ENCODE measurements around the gene IMPDH1.

Gene IMPDH1

DNA sequence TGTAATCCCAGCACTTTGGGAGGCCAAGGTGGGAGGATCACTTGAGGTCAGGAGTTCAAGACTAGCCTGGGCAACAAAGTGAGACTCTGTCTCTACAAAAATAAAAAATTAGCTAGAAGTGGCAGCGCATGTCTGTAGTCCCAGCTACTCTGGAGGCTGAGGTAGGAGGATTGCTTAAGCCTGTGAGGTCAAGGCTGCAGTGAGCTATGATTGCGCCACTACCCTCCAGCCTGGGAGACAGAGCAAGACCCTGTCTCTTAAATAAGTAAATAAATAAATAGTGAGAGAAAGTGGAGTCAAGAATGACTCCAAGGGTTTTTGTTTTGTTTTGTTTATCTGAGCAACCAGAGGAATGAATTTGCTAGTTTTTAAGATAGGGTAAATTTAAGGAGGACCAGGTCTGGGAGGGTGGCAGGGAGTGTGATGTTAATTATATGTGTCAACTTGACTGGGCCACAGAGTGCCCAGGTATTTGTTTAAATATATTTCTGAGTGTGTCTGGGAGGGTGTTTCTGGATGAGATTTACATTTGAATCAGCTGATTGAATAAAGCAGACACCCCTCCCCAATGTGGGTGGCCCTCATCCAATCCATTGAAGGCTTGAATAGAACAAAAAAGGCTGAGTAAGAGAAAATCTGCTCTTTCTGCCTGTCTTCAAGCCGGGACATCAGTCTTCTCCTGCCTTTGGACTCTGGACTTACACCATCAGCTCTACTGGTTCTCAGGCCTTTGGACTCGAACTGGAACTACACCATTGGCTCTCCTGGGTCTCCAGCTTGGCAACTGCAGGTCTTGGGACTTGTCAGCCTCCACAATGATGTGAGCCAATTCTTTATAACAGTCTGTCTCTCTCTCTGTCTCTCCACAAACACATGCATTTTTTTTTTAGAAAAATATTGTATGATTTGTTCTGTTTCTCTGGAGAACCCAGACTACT is 23.5 kb downstream of the IMPDH1 start:
- DNase-seq = no peak

DNA sequence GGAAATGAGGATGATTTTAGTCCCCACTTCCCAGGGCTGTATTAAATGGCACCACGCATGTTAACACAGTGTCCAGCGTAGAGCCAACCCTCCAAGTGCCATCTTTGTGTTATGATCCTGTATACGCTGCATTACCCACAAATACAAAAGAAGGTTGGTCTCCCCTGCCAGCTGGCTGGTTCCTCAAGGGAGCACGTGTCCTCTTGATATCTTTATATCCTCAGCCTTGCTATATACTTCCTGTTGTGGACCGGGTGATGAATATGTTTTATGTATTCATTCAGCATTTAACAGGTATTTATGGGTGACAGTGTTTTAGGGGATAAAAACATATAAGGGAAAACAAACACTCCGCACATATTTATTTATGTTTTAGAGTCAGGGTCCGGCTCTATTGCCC is 25.1 kb downstream of the IMPDH1 start:
- no peak for DNase-seq

DNA sequence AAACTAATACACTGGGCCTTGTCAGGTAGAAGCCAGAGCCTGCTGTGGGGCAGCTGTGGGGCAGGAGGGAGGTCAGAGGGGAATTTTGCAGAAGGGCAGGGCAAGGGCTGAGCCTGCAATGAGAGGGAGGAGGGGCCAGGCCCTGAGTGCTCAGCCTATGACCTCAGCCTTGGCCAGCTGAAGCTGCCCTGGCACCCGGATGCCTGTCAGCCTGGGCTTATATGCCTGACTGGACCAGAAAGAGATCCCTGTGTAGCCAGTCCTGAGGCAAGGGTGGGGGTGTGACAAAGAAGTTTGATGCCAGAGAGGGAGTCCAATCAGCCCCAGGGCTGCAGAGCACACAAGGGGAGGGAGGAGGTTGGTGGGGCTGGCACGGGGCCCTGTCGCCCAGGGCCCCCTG is 26.0 kb downstream of the IMPDH1 start:
- no peak for DNase-seq

DNA sequence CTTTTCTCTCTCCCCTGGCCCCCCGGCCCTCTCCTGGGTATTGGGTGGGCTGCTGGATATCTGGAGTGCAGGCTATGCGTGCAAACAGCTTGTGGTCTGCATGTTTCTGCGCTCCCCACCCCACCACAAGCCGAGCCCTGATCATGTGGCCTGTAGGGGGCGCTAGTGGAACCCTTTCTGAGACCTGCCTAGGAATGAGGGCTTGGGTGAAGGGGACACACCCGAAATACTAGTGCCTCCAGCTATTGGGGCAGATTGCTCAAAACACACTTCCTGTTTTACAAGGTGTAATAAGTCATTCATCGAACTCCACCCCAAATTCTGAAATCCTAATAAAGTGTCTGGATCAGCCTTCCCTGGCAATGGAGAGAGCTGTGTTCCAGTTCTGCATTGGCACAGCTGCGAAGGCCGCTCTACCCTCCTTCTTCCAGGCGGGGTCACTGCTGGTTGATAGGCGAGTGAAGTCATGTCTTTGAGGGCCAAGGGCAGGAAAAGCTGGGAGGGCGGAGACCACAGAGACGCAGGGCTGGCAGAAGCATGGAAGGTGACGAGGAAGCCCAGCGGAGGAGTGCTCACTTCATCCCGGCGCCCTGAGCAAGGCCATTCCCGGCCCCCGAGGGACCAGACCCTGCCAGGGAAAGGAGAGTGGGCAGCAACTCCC is 28.5 kb downstream of the IMPDH1 start:
- DNase-seq = peak; percentile 57

DNA sequence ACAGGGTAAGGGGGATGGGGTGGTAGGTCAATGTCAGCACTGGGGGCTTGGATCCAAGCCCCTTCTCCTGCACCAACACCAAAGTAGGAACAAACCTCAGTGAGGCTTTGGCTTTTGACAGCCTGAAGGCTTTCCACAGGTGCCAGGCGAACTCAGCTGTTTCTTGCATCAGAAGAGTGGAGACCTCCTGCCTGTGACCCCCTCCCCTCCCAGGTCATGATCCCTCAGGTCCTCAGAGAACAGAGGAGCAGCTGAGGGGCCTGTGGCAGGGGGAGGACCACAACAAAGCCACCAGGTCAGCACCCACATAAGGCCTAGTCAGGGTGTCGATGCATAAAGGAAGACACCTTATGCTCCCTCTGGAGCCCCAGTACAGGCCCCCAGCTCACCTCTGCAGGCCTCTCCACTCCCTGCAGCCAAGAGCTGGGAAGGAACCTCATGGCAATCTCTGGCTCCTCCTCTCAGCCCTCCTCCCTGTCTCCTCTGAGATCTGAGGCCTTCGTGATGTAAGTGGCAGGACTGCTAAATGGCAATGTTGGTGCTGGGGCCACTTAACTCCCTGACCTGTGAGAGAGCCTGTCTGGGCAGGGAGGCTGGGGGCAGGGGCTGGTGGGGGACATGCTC is 29.2 kb downstream of the IMPDH1 start:
- DNase-seq = no peak

DNA sequence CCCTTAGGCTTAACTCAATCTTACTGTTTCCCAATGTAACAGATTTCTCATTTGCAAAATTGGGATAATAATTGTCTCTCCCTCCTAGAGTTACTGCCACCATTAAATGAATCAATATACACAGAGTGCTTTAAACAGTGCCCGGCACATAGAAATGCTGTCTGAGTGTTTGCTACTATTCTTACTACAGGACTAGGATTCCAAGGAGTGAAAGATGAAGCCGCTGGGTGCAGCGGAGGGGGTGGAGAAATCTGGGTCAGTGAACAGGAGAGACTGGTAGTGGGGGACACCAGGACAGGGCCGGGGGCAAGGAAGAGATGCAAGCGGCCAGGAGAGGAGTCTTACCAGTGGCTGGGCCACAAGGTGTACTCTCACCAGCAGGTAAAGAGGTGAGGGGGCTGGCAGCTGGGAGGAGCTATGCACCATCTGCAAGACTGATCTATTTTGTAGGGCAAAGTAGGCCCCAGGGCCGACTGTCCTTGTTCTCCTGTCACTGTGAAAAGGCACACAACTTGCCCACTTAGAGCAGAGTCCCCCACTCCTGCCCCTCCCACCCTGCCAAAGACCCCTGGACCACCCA is 29.8 kb downstream of the IMPDH1 start:
- no peak for DNase-seq

DNA sequence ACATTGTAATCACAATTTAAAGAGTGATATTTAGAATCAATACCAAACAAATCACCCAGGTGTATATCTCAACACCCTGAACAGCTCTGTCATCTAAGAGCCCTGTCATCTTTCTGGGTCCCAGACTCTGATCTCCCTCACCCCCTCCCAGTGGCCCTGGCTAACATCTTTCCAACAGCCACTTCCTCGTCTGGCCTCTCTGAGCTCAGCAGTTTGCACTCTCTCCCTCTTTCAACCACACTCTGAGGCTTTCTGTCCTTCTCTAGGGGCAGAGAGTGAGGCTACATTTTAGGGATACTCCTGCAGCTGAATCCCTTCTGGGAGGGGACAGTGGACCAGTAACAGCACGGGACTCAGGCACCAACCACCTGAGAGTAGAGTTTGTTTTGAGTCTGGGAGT is 31.1 kb downstream of the IMPDH1 start:
- no peak for DNase-seq

DNA sequence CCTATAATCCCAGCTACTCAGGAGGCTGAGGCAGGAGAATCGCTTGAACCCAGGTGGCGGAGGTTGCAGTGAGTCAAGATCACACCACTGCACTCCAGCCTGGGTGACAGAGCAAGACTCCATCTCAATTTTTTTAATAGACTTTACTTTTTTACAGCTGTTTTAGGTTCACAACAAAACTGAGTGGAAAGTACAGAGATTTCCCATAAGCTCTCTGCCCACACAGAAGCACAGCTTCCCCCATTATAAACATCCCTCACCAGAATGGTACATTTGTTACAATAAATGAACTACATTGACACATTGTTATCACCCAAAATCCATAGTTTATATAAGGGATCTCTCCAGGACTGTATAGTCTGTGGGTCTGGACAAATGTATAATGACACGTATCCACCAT is 33.7 kb downstream of the IMPDH1 start:
- DNase-seq = no peak

DNA sequence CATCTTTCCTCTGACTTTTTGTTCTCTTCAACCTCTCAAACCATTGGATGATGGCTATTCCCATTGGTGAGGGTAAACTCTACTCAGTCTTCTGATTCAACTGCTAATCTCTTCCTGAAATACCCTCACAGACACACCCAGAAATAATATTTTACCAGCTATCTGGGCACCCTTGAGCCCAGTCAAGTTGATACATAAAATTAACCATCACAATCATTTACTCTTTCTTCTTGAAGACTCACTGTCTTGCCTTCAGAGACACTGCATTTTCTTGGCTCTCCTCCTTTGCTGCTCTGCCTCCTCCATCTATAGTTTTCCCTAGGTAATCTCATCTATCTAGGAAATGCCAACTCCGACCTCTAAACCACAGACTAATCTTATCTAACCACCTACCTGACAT is 35.7 kb downstream of the IMPDH1 start:
- DNase-seq = no peak

DNA sequence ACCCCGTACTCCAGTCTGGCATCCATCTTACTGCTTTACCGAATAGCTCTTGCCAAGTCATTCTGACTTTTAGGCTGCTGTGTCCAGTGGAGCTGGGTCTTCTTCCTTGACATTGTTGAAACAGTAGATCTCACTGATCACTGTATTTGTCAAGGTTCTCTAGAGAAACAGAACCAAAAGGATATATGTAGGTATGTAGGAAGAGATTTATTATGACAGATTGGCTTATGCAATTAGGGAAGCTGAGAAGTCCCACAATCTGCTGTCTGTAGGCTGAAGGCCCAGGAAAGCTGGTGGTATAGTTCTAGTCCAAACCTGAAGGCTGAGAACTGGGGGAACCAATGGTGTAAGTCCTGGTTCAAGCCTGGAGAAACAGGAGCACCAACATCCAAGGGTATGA is 36.2 kb downstream of the IMPDH1 start:
- no peak for DNase-seq

DNA sequence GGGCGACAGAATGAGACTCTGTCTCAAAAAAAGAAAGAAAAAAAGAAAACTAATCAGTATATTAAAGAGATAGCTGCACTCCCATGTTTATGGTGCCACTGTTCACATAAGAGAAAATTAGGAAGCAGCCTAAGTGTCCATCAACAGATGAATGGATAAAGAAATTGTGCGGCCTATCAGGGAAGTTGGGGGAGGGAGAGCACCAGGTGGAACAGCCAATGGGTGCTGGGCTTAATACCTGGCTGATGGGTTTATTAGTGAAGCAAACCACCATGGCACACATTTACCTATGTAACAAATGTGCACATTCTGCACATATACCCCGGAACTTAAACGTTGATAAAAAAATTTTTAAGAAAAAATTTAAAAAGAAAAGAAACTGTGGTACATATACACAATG is 39.3 kb downstream of the IMPDH1 start:
- no peak for DNase-seq

DNA sequence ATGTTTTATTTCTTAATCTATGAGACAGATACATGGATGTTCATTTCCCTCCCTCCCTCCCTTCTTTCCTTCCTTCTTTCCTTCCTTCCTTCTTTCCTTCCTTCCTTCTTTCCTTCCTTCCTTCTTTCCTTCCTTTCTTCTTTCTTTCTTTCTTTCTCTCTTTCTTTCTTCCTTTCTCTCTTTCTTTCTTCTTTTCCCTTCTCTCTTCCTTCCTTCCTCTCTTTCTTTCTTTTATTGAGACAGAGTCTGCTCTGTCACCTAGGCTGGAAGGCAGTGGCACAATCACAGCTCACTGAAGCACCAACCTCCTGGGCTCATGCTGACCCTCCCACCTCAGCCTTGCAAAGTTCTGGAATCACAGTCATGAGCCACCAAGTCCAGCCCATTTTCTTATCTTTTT is 42.8 kb downstream of the IMPDH1 start:
- no peak for DNase-seq

DNA sequence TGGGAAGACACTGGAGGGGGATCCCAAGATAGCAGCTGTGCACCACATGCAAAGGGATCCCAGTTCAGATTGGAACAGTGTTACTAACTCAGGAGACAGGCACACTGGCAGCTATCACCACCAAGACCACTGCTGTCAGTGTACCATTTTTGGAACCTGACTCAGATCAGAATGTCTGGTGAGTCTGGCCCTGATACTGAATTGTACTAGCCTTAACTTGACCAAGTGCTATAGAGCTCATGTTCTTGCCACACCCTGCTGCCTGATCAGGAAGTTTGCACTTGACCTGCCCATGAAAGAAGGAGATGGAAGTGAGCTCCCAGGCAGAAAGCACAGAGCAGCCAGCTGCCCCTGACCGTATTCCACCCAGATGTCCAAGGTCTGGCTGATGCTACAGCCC is 43.5 kb downstream of the IMPDH1 start:
- no peak for DNase-seq

DNA sequence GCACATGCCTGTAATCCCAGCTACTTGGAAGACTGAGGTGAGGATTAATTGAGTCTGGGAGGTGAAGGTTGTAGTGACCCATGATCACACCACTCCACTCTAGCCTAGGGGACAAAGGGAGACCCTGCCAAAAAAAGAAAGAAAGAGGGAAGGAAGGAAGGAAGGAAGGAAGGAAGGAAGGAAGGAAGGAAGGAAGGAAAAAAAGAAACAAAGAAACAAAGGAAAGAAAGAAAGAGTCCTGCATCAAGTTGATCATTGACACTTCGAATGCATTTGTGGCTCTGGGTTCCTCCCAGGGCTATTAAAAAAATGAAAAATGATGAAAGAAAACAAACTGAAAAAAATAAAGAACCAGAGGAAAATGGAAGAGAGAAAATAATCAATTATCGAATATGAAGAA is 44.4 kb downstream of the IMPDH1 start:
- no peak for DNase-seq

DNA sequence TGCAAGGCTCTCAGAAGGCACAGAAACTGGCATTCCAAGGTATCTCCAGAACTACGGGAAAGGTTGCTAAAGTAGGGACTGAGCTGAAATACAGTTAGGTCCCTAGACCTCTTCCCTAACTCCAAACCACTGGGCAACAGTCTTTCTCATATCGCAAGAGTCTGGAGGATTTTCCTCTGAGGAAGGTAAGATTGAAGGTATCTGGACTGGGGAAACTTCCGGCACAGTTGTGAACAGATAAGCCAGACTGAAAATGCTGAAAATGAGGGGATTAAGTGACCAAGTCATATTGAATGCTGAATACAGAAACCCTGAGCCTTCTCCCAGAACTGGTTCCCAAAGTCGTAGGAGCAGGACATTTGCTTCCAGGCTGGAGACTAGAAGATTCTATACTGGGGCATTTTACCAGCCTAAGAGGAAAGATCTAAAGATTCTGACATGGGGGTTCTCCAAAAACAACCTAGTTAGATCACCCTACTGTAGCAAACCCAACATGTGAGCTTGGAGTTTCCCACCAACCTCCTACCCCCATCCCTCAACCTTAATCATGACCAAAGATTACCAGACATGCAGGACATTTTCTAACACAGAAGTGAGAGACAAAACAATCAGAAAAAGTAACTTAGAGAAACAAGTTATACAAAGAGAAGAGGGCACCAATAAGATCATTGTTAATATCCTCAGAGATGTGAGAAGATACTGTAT is 45.5 kb downstream of the IMPDH1 start:
- no peak for DNase-seq

DNA sequence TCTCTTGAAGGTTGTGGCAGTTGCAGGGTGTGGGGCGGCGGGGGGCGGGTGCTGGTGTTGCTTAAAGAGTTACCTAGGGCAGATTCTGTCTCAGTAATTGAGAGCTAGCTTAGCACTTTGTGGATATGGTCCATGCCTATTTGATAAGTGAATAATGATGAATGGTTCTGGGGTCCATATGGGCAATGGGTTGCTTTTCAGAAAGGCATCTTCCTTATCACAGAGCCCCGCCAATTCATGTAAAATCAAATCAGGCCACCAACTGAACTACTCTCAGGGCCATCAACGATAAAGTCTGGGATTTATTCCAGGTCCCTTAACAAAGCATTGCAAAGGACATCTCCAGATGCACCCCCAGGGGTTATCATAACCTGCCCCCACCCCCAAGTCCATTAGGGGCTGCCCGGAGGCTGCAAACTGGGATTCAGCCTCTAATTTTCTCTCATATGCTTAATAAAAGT is 46.5 kb downstream of the IMPDH1 start:
- no peak for DNase-seq

DNA sequence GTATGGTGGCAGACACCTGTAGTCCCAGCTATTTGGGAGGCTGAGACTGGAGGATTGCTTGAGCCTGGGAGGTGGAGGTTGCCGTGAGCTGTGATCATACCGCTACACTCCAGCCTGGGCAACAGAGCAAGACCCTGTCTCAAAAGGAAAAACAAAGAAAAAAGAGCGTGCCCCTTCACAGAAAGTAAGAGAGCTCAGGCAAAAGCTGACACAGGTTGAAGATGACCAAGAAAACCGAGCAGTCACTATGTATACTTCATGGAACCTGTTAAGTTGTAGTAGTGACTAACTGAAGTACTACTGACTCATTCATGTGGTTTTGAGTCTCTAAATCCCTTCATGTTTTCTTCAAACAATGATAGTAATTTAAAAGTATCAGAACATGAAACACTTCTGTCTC is 47.1 kb downstream of the IMPDH1 start:
- no peak for DNase-seq

DNA sequence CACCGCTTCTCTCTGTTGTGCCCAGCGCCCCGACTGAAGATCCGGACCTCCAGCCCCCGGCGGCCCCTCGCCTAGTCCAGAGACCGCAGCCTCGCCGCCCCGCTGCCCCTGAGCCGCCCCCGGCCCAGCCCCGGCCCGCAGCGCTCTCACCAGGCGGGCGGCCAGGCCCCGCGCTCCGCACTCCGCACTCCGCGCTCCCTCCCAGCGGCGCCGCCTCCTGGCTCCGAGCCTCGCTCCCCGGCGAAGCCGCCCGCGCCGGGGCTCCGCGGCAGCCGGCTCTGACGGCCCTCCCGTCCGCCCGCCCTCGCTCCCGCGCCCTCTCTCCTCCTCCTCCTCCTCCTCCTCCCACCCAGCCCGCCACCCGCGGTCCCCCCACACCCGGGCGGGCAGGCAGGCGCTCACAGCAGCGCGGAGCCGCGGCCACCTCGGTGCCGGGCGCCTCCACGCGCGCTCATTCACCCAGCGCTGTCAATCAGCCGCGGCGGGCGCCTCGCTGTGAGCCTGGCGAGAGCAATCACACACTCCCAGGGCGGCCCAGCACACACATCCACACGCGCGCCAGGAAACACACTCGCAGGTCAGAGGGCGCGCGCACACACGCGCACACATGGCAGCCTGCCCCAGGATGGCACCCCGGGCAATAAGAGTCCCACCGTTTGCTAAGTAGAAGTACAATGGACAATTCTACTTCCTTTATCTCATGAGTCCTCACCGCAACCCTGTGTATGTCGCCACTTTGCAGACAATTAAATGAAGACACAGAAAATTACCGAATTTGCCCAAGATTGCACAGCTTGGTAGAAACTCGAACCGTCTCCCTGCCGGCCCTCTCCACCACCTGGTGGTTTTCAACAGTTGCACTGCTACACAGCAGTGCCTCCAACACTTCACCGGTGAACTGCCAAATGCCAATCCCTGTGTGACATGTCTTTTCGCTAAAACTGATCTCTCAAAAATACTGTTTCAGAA is 48.1 kb downstream of the IMPDH1 start, which contains the start of gene PRRT4:
TSS of gene PRRT4 (minus strand) at position 280 of the 969 bp plus-strand sequence.
- no peak for DNase-seq

DNA sequence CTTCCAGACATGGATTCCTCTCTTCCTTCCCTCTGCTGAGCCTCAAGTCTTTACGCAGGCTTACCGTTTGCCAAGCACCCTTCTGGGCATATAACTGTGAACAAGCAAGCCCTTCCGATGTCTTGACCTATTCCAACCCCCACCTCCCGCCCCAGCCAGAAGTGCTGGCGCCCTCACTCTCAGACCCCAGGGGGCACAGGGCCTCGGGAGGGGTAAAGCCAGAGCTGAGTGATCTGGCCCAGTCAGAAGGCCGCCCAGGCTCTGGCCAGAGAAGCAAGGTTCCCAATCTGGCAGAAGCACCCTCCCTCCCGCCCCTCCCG is 49.5 kb downstream of the IMPDH1 start:
- no peak for DNase-seq

DNA sequence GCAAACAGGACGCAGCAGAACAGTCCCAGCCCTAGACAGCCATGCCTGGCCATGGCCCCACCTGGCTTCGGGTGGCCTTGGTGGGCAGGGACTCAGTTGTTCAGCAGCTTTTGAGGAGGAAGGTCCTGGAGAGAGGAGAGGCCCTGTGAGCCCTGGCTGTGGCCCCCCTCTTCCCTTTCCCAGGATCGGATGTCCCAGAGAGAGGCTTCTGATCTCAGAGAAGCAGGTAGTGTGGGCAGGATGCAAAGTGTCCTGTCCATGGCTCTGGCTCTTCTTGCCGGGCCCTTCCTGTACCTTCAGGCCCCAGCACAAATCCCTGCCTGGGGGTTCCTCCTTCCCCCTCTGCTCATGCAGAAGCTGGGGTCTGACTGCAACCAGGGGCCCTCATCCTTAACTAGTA is 49.8 kb downstream of the IMPDH1 start:
- no peak for DNase-seq

DNA sequence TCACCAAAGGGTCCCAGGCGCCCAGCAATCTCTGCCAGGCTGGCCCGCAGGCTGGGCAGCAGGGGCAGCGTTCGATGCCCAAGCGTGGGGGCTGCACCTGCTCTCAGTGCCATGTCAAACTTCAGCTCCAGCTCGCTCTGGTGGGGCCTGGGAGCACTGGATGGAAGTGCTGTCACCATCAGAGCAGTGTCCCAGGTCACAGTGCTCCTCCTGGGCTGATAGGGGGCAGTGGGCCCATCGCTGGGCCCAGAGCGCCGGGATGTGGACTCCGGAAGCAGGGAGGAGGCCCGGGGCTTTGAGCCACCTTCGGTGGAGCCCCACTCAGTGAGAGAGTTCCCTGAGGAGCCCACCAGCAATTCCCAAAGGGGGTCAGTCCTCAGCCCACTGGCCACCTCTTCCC is 50.4 kb downstream of the IMPDH1 start:
- DNase-seq = no peak

DNA sequence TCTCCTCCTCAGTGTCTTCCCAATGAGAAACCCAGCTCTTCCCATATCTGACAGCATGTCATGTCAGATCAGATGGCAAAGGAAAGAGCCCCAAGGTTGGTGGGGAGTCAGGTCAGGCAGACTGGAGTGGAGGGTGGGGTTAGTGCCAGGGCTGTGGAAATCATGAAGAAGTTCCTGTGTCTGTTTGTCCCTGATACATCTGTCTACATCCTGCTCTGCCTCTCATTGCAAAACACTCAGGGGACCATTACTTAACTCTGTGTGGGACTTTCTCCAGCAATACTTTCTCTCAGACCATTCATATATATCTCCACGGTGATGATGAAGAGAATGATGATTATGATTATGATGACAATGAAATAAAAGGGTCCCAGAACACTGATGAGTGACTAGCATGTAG is 51.5 kb downstream of the IMPDH1 start:
- DNase-seq = no peak
